GM12878 (cell line): Measurements from ENCODE around the gene LRRC4B. TPM values are rescaled to one million over a fixed set of nuclear protein-coding genes. Genes with fewer than 3 reads are reported as not detected.

Source experiments
- ATAC-seq: fragments of 200-7000 bp; cut with Tn5 transposase; 3 replicates; pipeline ENCODE4 v1.9.1; 2020; ENCODE audit warnings: mild to moderate bottlenecking, moderate library complexity
- BruUV-seq: library from RNA; stranded (reverse); fragments of 400-500 nt; replicated peaks from 2 replicates; lab custom pipeline; 2021; lab: Mats Ljungman, UMichigan
- CTCF ChIA-PET: fragments of 300-600 bp; sonication (Branson Sonifier 250); formaldehyde crosslinking; extraction: SDS; loops from one replicate; lab custom pipeline; 2021; ENCODE audit warnings: inconsistent platforms; lab: Yijun Ruan, JAX
- POLR2A ChIA-PET: fragments of 350-600 bp; formaldehyde crosslinking; extraction: SDS; loops from one replicate; lab custom pipeline; 2021; ENCODE audit warnings: inconsistent platforms; lab: Charles Lee
- RAD21 ChIA-PET: fragments of 300-600 bp; sonication (Branson Sonifier 250); formaldehyde crosslinking; loops from one replicate; lab custom pipeline; 2023; ENCODE audit warnings: antibody characterized with exemption; ENCODE audit not compliant: unreplicated experiment; lab: Charles Lee
- SMC1A ChIA-PET: fragments of 300-600 bp; sonication (Branson Sonifier 250); formaldehyde crosslinking; loops from one replicate; lab custom pipeline; 2023; ENCODE audit not compliant: unreplicated experiment, uncharacterized antibody; lab: Charles Lee
- DNase-seq: peaks from one replicate; pipeline ENCODE4 v3.0.0-alpha.2; 2011; ENCODE audit warnings: low read depth, low spot score
- FAIRE-seq: peaks from 3 replicates; lab custom pipeline; 2011; peaks lifted over from hg19 to GRCh38; lab: Jason Lieb, UNC
- H2AFZ ChIP-seq: 2 replicates; pipeline ENCODE4 v1.6.0; 2011; ENCODE audit warnings: low read depth, low read length, control low read depth; ENCODE audit not compliant: control insufficient read depth
- H3K27ac ChIP-seq: 2 replicates; pipeline ENCODE4 v1.5.1; 2011; ENCODE audit warnings: control low read depth; ENCODE audit not compliant: control insufficient read depth, insufficient read depth
- H3K27me3 ChIP-seq, 2 experiments: replicated peaks in 1 of 2; 2 replicates each; pipeline versions ENCODE4 v1.6.0 to v1.6.1; 2011; ENCODE audit warnings: low read length in 1 of 2; ENCODE audit not compliant: control insufficient read depth in 2 of 2, insufficient read depth in 2 of 2
- H3K36me3 ChIP-seq, 2 experiments: 2 replicates each; pipeline ENCODE4 v1.5.1; 2011; ENCODE audit warnings: low read length in 1 of 2; ENCODE audit not compliant: control insufficient read depth in 2 of 2, insufficient read depth in 2 of 2
- H3K4me1 ChIP-seq: 2 replicates; pipeline ENCODE4 v1.6.1; 2011; ENCODE audit warnings: mild to moderate bottlenecking, low read length, moderate library complexity, mixed read lengths; ENCODE audit not compliant: control insufficient read depth, insufficient read depth
- H3K4me2 ChIP-seq: 2 replicates; pipeline ENCODE4 v1.6.0; 2011; ENCODE audit warnings: control low read depth; ENCODE audit not compliant: control insufficient read depth, insufficient read depth
- H3K4me3 ChIP-seq: fragments of 200-600 bp; sonication (generic); 2 replicates; pipeline ENCODE4 v1.5.1; 2016
- H3K79me2 ChIP-seq: 2 replicates; pipeline ENCODE4 v1.6.0; 2011; ENCODE audit warnings: low read length; ENCODE audit not compliant: control insufficient read depth, insufficient read depth
- H3K9ac ChIP-seq: 2 replicates; pipeline ENCODE4 v1.8.0; 2011; ENCODE audit warnings: low read length, control low read depth, mixed read lengths; ENCODE audit not compliant: control insufficient read depth, insufficient read depth
- H3K9me3 ChIP-seq: replicated peaks from 3 replicates; pipeline ENCODE4 v1.5.1; 2011; ENCODE audit warnings: mild to moderate bottlenecking, low read length; ENCODE audit not compliant: control insufficient read depth, insufficient read depth
- H4K20me1 ChIP-seq: 2 replicates; pipeline ENCODE4 v1.6.0; 2011; ENCODE audit not compliant: control insufficient read depth, insufficient read depth
- BMI1 ChIP-seq: fragments of 450-650 bp; IDR thresholded peaks from 2 replicates; pipeline ENCODE4 v1.6.1; 2016; ENCODE audit warnings: mild to moderate bottlenecking, moderate library complexity, borderline replicate concordance
- CHD2 ChIP-seq: IDR thresholded peaks from 2 replicates; pipeline ENCODE4 v1.6.1; 2011; ENCODE audit warnings: low read depth, low read length, improper control_type of control experiment, borderline replicate concordance
- JUNB ChIP-seq: IDR thresholded peaks from 2 replicates; pipeline ENCODE4 v1.6.1; 2016; ENCODE audit warnings: antibody characterized with exemption, mild to moderate bottlenecking
- NFYA ChIP-seq: IDR thresholded peaks from 2 replicates; pipeline ENCODE4 v1.6.1; 2011; ENCODE audit warnings: low read depth, mild to moderate bottlenecking, low read length, improper control_type of control experiment, borderline replicate concordance
- NFYB ChIP-seq: IDR thresholded peaks from 2 replicates; pipeline ENCODE4 v1.6.1; 2011; ENCODE audit warnings: low read depth, mild to moderate bottlenecking, low read length, improper control_type of control experiment, moderate library complexity; ENCODE audit not compliant: insufficient read depth
- NKRF ChIP-seq: fragments of 450-650 bp; conservative IDR thresholded peaks from 2 replicates; pipeline ENCODE4 v1.6.1; 2017; ENCODE audit warnings: mild to moderate bottlenecking, moderate library complexity
- SMC3 ChIP-seq: IDR thresholded peaks from 2 replicates; pipeline ENCODE4 v1.6.1; 2011; ENCODE audit warnings: low read length, improper control_type of control experiment, borderline replicate concordance
- STAT1 ChIP-seq: fragments of 450-650 bp; conservative IDR thresholded peaks from 2 replicates; pipeline ENCODE4 v1.6.1; 2014; ENCODE audit warnings: antibody characterized with exemption, mild to moderate bottlenecking
- TCF3 ChIP-seq: IDR thresholded peaks from 2 replicates; pipeline ENCODE4 v1.6.1; 2012; ENCODE audit warnings: low read depth, mild to moderate bottlenecking, low read length, borderline replicate concordance; ENCODE audit not compliant: insufficient read depth
- WGBS: methylation state at CpG from one replicate; pipeline ENCODE4 v1.1.6; 2016; ENCODE audit warnings: low lambda C conversion rate; ENCODE audit not compliant: insufficient replicate concordance, insufficient coverage; ENCODE audit errors: missing lambda C conversion rate; 5-methylcytosine and 5-hydroxymethylcytosine counted together
- in situ Hi-C: fragments of 300-500 bp; cut with MboI; formaldehyde crosslinking; loops from 9 replicates; pipeline ENCODE4 v1.14.3; 2018; ENCODE audit warnings: mixed read lengths
- intact Hi-C: fragments of 100-400 bp; cut with micrococcal nuclease; formaldehyde crosslinking; loops from one replicate; pipeline ENCODE4 v1.14.2; 2022; ENCODE audit not compliant: unreplicated experiment
- polyA plus RNA-seq, 11 experiments: library from polyadenylated mRNA; depleted of rRNA in 4 of 11; unstranded in 6 of 11; stranded (reverse) in 5 of 11; fragments of >200 nt; fragmentation: Nextera tagmentation in 4 of 11; fragmentation: Illumina TruSeq in 1 of 11; extraction: Ambion mirVana in 4 of 11; extraction: Trizol in 1 of 11; gene quantifications; 1 replicate in 1 of 11; 2 replicates in 10 of 11; pipeline versions ENCODE4 v1.2.1 to v1.2.3, GENCODE V29; 2011 to 2016; ENCODE audit warnings: inconsistent platforms in 2 of 11, missing spikeins in 2 of 11, low read depth in 1 of 11
- total RNA-seq, 4 experiments: library from RNA; depleted of rRNA in 3 of 4; stranded (reverse); fragments of >200 nt in 3 of 4; fragmentation: Illumina TruSeq in 1 of 4; extraction: Trizol in 1 of 4; gene quantifications; 2 replicates each; pipeline versions ENCODE4 v1.2.1 to v1.2.3, GENCODE V29; 2013 to 2021

The LRRC4B gene
- total and polyA plus RNA-seq, 10 of the 15 experiments (the other 5 are each of a cell fraction or from before 2014, with no cell fraction given) = 0.14 TPM; not detected in 9

GRCh38 chr19:50505856-50506611 lies 62.2 kb downstream of the LRRC4B start (continued):
- no peak for TF ChIP-seq NKRF
- TF ChIP-seq NFYB = no peak
- no peak for TF ChIP-seq TCF3
- no peak for TF ChIP-seq SMC3
- no peak for TF ChIP-seq BMI1
- TF ChIP-seq STAT1 = no peak
- TF ChIP-seq NFYA = no peak
- no peak for TF ChIP-seq CHD2

- Histone ChIP-seq H4K20me1 (no peaks in the 10 kb centered on the region), H2AFZ (no peak overlapping the region), H3K27ac (no peak overlapping the region), H3K9ac (no peak overlapping the region), H3K4me2 (no peak overlapping the region), H3K9me3 (no peaks in the 10 kb centered on the region), H3K27me3 (no peaks in the 10 kb centered on the region), H3K4me3 (no peak overlapping the region), H3K79me2 (no peaks in the 10 kb centered on the region), H3K4me1 (no peaks in the 10 kb centered on the region), H3K36me3 (no peaks in the 10 kb centered on the region)
- POLR2A ChIA-PET = no interaction called here
- intact Hi-C loops = no loop called here
- DNase-seq = no peak
- no peak for FAIRE-seq
- SMC1A ChIA-PET = no interaction called here
- BruUV-seq = no TSS peak
- TF ChIP-seq JUNB = no peak
- RAD21 ChIA-PET = no interaction called here
- CTCF ChIA-PET = no interaction called here
- in situ Hi-C loops = no loop called here
- ATAC-seq = no peak
- WGBS = 64% methylated on average over 24 of the region's 25 CpGs
Observed at GRCh38 chr19:50501568-50502475, 66.4 kb downstream of the LRRC4B start.
